Keratinocyte (primary cell): ENCODE data around the gene LRRC17.

Experiments
- EZH2 ChIP-seq: IDR thresholded peaks from one replicate; pipeline ENCODE4 v1.6.1; 2012; ENCODE audit warnings: inconsistent platforms, mild to moderate bottlenecking, low read length, moderate library complexity
- TF ChIP-seq, protein P1 (sequence below), 3 experiments: IDR thresholded peaks in 1 of 3; conservative IDR thresholded peaks in 1 of 3; optimal IDR thresholded peaks in 1 of 3; 2 replicates in 2 of 3; 3 replicates in 1 of 3; pipeline versions ENCODE3 to v1.5.1; 2011; ENCODE audit warnings: low read length in 3 of 3, mild to moderate bottlenecking in 3 of 3, moderate library complexity in 2 of 3, control low read depth in 1 of 3, inconsistent platforms in 1 of 3; ENCODE audit not compliant: insufficient read depth in 2 of 3; ENCODE audit errors: extremely low read depth in 1 of 3

DNA sequence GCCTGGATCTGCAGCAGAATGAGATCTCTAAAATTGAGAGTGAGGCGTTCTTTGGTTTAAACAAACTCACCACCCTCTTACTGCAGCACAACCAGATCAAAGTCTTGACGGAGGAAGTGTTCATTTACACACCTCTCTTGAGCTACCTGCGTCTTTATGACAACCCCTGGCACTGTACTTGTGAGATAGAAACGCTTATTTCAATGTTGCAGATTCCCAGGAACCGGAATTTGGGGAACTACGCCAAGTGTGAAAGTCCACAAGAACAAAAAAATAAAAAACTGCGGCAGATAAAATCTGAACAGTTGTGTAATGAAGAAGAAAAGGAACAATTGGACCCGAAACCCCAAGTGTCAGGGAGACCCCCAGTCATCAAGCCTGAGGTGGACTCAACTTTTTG, 21.4 kb downstream of the LRRC17 start:
- TF ChIP-seq, protein P1, sequence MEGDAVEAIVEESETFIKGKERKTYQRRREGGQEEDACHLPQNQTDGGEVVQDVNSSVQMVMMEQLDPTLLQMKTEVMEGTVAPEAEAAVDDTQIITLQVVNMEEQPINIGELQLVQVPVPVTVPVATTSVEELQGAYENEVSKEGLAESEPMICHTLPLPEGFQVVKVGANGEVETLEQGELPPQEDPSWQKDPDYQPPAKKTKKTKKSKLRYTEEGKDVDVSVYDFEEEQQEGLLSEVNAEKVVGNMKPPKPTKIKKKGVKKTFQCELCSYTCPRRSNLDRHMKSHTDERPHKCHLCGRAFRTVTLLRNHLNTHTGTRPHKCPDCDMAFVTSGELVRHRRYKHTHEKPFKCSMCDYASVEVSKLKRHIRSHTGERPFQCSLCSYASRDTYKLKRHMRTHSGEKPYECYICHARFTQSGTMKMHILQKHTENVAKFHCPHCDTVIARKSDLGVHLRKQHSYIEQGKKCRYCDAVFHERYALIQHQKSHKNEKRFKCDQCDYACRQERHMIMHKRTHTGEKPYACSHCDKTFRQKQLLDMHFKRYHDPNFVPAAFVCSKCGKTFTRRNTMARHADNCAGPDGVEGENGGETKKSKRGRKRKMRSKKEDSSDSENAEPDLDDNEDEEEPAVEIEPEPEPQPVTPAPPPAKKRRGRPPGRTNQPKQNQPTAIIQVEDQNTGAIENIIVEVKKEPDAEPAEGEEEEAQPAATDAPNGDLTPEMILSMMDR (optimal IDR thresholded peaks at IDR 0.05 in 1 of 3, IDR thresholded peaks at IDR 0.05 in 1 of 3, conservative IDR thresholded peaks at IDR 0.05 in 1 of 3; ENCODE audit: extremely low read depth in 1 of 3, insufficient read depth in 2 of 3, low read length in 3 of 3) = no peak
- TF ChIP-seq EZH2 = no peak
